HG03558 (cell line): Measurements from ENCODE around the gene DNAJC19.

Experiments
- ATAC-seq: cut with Tn5 transposase; IDR thresholded peaks from one replicate; pipeline ENCODE4 v1.9.1; 2021; ENCODE audit warnings: moderate number of reproducible peaks; ENCODE audit not compliant: unreplicated experiment; ENCODE audit errors: extremely low read depth

DNAJC19 gene

DNA sequence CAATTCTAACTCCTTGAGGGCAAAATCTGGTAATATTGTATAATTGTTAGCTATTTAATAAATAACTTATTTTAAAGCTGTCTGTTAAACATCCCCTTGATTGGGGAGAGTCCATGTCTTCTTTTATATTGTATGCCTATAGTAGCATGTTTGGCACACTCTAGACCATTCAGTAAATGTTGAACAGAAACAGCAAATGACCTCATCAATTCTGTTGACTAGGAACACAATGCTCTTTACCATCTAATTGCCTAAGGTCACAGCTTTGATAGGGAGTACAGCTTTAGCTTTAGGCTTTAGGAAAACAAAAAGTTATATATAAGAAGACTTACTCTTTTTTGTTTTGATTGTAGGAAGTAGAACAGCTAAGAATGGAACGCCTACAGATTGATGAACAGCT lies 27.0 kb downstream of the DNAJC19 start:
- no peak for ATAC-seq

DNA sequence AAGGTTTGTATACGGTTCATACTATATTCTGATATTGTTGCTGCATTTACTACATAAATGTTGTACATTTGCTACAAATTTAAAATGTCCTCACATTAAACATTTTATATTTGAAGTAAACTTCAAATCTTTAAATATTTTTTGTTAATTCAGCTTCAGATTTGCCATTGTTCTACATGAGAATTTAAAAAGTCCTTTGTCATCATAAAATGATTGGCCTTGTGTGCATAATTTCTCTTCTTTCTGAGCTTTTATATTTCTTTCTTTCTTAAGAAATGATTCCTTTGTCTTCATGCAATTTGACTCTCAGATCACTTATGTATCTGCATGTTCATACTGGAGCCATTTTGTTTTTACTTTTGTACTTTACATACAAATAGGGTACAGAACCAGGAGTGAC lies 28.0 kb downstream of the DNAJC19 start:
- ATAC-seq, result no peak

DNA sequence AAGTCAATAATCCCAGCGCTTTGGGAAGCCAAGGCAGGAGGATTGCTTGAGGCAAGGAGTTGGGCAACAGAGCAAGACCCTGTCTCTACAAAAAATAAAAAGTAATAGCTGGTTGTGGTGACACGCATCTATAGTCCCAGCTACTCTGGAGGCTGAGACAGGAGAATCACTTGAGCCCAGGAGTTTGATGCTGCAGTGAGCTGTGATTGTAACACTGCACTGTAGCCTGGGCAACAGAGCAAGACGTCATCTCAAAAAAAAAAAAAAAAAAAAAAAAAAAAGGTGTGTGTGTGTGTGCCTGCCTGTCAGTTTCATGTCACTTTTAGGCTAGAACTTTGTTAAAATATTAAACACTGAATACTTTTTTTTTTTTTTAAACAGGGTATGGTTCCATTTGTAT lies 28.4 kb downstream of the DNAJC19 start:
- no peak for ATAC-seq

DNA sequence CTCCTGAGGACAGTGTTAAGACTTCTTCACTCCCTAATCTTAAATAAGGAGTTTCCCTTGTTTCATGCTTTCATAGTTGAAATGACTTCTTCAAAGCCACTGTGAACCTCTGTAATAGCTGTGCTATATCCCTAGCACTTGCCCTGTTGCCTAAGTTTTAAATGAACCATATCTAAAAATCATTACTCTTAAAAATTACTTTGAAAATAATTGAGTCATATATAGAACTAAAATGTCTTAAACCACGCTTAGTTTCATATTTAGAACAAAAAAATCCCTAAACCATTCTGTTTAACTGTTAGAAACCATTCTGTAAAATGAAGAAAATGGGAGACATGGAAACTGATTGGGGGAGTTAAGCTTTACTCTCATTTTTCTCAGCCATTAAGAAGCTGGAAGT lies 29.8 kb downstream of the DNAJC19 start:
- ATAC-seq, result peak; percentile 43

DNA sequence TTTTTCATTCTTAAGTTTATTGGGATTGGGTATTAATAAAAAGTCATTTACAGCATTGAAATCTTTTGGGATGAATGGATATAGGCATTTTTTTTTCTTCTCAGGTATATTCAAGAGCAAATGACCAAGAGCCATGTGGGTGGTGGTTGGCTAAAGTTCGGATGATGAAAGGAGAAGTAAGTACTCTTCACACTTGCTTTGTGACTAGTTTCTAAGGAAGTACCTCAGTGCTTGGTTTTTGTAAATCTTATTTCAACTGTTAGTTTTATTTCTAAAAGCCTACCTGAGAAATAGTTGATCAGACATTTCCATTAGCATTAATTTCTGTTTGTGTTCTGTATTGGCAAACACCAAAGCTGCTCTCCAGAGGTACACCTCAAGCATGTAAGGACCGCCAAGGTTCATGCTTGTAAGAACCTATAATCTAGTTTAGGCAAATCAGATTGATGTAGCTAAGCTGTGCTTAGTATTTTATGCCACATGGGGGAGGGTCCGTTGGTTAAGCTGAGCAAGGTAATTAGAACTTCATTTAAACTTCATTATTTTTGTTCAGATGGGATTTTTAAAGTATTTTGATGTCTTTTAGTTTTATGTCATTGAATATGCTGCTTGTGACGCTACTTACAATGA lies 41.7 kb downstream of the DNAJC19 start:
- peak; percentile 60 for ATAC-seq

DNA sequence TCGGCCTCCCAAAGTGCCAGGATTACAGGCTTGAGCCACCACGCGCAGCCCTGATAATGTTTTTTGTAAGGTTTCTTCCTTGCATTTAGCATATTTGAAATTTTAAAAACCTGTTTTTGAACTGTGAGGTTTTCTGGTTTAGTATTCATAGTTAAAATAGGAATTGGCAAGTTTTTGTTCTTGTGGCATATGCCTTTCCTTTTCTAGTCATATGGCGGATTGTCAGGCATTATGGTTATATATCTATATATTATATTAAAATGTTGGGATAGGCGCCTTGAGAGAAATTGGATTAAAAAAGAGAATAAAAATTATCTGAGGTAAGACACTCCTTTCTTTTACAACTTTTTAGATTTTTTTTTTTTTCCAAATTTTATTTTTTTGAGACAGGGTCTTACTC lies 48.7 kb downstream of the DNAJC19 start:
- ATAC-seq, result no peak

DNA sequence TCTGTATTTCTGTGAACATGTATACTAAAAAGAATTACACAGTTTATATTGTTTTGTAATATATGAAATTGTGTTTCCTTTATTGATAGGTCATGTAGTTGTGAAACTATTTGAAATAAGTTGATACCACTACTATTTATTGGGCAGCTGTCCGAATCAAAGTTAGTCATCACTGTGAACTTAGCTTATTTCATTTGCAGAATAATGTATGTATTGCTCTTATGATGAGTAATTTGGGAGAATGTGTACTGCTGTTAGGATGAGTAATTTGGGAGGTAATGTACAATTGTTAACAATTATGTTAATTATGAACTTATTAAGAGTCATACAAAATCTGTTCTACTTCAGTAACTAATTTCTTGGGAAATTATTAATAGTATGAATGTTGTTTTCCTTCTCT lies 54.9 kb downstream of the DNAJC19 start:
- no peak for ATAC-seq
